Prostate gland (tissue), 2 donors: Measurements from ENCODE around the gene PLXND1.

Source experiments
- POLR2AphosphoS5 ChIP-seq: sonication (generic); formaldehyde crosslinking; IDR thresholded peaks from one replicate; pipeline ENCODE4 v1.6.1; 2017; ENCODE audit warnings: antibody characterized with exemption
- TF ChIP-seq, protein P1 (sequence below), 4 experiments: fragments of 200-600 bp in 2 of 4; fragments of 450-650 bp in 2 of 4; sonication (generic) in 2 of 4; IDR thresholded peaks; 1 replicate in 3 of 4; 2 replicates in 1 of 4; pipeline ENCODE4 v1.5.1; 2016 to 2019; ENCODE audit warnings: antibody characterized with exemption in 4 of 4, mild to moderate bottlenecking in 2 of 4, moderate library complexity in 2 of 4

DNA sequence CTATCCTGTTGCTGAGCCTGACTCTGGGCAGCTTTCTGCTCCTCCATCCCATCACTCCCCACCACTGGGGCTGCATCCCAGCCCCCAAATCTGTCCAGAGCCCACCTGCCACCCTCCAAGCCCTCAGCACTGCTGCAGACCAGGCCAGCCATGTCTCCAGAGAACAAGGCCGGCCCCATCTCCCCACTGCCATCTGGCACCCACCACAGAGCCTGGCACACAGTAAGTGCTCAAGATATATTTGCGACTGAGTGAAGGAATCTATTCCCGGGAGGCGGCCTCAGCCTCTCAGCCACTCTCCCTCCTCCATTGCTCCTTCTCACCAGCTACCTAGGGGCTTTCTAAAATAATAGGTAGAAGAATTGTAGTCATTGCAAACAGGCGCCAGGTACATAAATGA is 4.8 kb downstream of the PLXND1 start:
- TF ChIP-seq, protein P1, sequence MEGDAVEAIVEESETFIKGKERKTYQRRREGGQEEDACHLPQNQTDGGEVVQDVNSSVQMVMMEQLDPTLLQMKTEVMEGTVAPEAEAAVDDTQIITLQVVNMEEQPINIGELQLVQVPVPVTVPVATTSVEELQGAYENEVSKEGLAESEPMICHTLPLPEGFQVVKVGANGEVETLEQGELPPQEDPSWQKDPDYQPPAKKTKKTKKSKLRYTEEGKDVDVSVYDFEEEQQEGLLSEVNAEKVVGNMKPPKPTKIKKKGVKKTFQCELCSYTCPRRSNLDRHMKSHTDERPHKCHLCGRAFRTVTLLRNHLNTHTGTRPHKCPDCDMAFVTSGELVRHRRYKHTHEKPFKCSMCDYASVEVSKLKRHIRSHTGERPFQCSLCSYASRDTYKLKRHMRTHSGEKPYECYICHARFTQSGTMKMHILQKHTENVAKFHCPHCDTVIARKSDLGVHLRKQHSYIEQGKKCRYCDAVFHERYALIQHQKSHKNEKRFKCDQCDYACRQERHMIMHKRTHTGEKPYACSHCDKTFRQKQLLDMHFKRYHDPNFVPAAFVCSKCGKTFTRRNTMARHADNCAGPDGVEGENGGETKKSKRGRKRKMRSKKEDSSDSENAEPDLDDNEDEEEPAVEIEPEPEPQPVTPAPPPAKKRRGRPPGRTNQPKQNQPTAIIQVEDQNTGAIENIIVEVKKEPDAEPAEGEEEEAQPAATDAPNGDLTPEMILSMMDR (IDR thresholded peaks at IDR 0.05): no peak
- TF ChIP-seq POLR2AphosphoS5: no peak
